ENCODE measurements around the gene KIF26B.

The KIF26B gene

DNA sequence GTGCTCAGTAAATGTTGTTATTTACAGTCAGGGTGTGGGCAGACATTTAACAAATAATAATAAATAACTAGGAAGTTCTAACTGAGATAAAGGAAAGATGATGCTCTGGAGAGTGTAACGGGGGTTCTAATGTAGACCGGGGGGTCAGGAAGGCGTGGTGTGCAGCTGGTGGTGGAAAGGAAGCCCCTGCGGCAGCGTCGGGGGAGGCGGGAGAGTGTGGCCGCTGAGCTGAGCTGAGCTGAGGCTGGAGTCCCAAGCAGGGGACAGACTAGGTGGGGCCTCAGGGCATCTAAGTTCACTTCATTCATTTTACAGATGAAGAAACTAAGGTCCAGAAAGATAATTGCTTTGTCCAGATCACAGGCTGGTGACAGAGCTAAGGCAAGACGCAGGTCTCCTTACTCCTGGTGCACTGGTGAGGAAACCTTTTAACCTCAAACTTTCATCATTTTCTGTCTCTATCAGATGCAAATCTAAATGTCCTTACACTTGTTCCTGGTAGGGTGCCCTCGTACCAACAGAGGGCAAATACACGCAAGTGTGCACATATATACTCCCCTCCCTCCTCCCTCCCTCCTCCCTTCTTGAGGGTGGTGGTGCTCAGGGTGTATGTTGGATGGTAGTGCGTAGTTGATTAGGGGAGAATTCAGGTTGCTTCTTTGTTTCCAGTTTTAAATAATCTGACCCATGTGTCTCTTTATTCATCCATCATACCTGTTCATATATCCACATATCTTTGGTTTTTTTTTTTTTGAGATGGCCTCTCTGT, 44.1 kb downstream of the KIF26B start:
- H3K79me2 ChIP-seq (ENCODE audit: low read length), result no peaks in the 10 kb centered on the region
- H3F3A ChIP-seq (ENCODE audit: insufficient read depth, low read length), result no peaks in the 10 kb centered on the region
- H3K4me3 ChIP-seq (ENCODE audit: low read length), result no peak overlapping the region
- no peak overlapping the region for H2AFZ ChIP-seq (ENCODE audit: low read length)
- no peaks in the 10 kb centered on the region for H4K20me1 ChIP-seq (ENCODE audit: insufficient read depth, low read length)
- H3K27me3 ChIP-seq (replicated peaks; ENCODE audit: insufficient read depth, low read length), result no peaks in the 10 kb centered on the region
- TF ChIP-seq, protein P1, sequence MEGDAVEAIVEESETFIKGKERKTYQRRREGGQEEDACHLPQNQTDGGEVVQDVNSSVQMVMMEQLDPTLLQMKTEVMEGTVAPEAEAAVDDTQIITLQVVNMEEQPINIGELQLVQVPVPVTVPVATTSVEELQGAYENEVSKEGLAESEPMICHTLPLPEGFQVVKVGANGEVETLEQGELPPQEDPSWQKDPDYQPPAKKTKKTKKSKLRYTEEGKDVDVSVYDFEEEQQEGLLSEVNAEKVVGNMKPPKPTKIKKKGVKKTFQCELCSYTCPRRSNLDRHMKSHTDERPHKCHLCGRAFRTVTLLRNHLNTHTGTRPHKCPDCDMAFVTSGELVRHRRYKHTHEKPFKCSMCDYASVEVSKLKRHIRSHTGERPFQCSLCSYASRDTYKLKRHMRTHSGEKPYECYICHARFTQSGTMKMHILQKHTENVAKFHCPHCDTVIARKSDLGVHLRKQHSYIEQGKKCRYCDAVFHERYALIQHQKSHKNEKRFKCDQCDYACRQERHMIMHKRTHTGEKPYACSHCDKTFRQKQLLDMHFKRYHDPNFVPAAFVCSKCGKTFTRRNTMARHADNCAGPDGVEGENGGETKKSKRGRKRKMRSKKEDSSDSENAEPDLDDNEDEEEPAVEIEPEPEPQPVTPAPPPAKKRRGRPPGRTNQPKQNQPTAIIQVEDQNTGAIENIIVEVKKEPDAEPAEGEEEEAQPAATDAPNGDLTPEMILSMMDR (IDR thresholded peaks at IDR 0.05; ENCODE audit: low read length), result no peak
- TF ChIP-seq EZH2 (optimal IDR thresholded peaks at IDR 0.05; ENCODE audit: low read depth, low read length) (no peak), EZH2phosphoT487 (IDR thresholded peaks at IDR 0.05; ENCODE audit: low read length) (no peak)
- no peaks in the 10 kb centered on the region for H3K9me2 ChIP-seq (replicated peaks; ENCODE audit: insufficient read depth, low read length)
- no peak overlapping the region for H3K4me2 ChIP-seq (ENCODE audit: low read depth, low read length)
- H3K27ac ChIP-seq (ENCODE audit: low read length), result no peak overlapping the region
- H3K9ac ChIP-seq (ENCODE audit: low read length), result no peak overlapping the region
- no peak for DNase-seq
- 0 out of 2 replicates have a peak, but pooled peaks cover 4% of the 10 kb centered on the region for H3K4me1 ChIP-seq (ENCODE audit: low read length)
- H3K36me3 ChIP-seq (replicated peaks; ENCODE audit: insufficient read depth, low read length), result no peaks in the 10 kb centered on the region
- no peaks in the 10 kb centered on the region for H3K9me3 ChIP-seq (replicated peaks; ENCODE audit: insufficient read depth, low read length)

DNA sequence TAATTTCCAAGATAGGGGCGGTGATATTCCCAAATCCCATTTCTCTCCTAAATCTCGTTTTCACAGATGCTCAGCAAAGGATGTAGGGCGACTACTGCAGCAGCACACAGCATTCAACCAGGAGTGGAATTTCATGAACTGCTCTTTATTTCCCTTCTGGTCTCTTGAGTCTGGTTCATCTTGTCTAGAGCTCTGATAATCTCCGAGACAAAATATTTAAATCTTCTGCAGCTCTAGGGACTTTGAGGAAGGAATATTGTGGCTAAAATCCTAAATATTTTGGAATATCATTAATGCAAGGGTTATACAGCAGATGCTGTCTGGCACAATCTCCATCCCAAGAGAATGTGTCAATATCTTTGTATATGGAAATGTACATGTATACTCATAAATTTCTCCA, 45.4 kb downstream of the KIF26B start:
- H3K9ac ChIP-seq (ENCODE audit: low read length), result no peak overlapping the region
- no peaks in the 10 kb centered on the region for H3K79me2 ChIP-seq (ENCODE audit: low read length)
- no peak overlapping the region for H3K27ac ChIP-seq (ENCODE audit: low read length)
- H3K4me1 ChIP-seq (ENCODE audit: low read length), result 0 out of 2 replicates have a peak, but pooled peaks cover 4% of the 10 kb centered on the region
- no peak overlapping the region for H2AFZ ChIP-seq (ENCODE audit: low read length)
- H3K27me3 ChIP-seq (replicated peaks; ENCODE audit: insufficient read depth, low read length), result no peaks in the 10 kb centered on the region
- no peaks in the 10 kb centered on the region for H3F3A ChIP-seq (ENCODE audit: insufficient read depth, low read length)
- TF ChIP-seq, protein P1 (IDR thresholded peaks at IDR 0.05; ENCODE audit: low read length), result no peak
- TF ChIP-seq EZH2 (optimal IDR thresholded peaks at IDR 0.05; ENCODE audit: low read depth, low read length) (no peak), EZH2phosphoT487 (IDR thresholded peaks at IDR 0.05; ENCODE audit: low read length) (no peak)
- no peak for DNase-seq
- no peaks in the 10 kb centered on the region for H4K20me1 ChIP-seq (ENCODE audit: insufficient read depth, low read length)
- H3K9me2 ChIP-seq (replicated peaks; ENCODE audit: insufficient read depth, low read length), result no peaks in the 10 kb centered on the region
- no peaks in the 10 kb centered on the region for H3K9me3 ChIP-seq (replicated peaks; ENCODE audit: insufficient read depth, low read length)
- no peak overlapping the region for H3K4me3 ChIP-seq (ENCODE audit: low read length)
- H3K36me3 ChIP-seq (replicated peaks; ENCODE audit: insufficient read depth, low read length), result no peaks in the 10 kb centered on the region
- no peak overlapping the region for H3K4me2 ChIP-seq (ENCODE audit: low read depth, low read length)

DNA sequence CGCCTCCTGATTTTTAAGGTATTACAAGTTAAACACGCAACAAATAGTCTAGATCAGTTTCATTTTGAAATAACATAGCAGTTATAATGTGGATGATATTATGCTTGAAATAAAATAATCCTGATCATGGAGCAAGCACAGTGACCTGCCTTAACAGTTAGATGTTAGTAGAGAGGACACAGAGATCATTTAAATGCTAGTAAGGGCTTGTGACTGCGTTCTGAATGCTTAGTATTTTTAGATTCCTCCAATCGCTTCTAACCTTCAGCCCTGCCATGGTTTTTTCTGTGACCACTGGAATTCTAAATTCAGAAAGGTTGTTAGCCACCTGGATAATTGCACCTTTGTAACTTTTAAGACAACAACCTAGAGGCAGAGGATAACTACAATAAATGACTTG, 46.4 kb downstream of the KIF26B start:
- Histone ChIP-seq H3K4me1 (ENCODE audit: low read length) (0 out of 2 replicates have a peak, but pooled peaks cover 4% of the 10 kb centered on the region), H3K79me2 (ENCODE audit: low read length) (no peaks in the 10 kb centered on the region), H2AFZ (ENCODE audit: low read length) (no peak overlapping the region), H3K4me2 (ENCODE audit: low read depth, low read length) (no peak overlapping the region), H3K9me3 (replicated peaks; ENCODE audit: insufficient read depth, low read length) (no peaks in the 10 kb centered on the region), H3K9ac (ENCODE audit: low read length) (no peak overlapping the region), H3K36me3 (replicated peaks; ENCODE audit: insufficient read depth, low read length) (no peaks in the 10 kb centered on the region), H3K4me3 (ENCODE audit: low read length) (no peak overlapping the region), H3F3A (ENCODE audit: insufficient read depth, low read length) (no peaks in the 10 kb centered on the region), H3K27ac (ENCODE audit: low read length) (no peak overlapping the region), H3K27me3 (replicated peaks; ENCODE audit: insufficient read depth, low read length) (no peaks in the 10 kb centered on the region), H3K9me2 (replicated peaks; ENCODE audit: insufficient read depth, low read length) (no peaks in the 10 kb centered on the region), H4K20me1 (ENCODE audit: insufficient read depth, low read length) (no peaks in the 10 kb centered on the region)
- no peak for DNase-seq
- TF ChIP-seq, protein P1 (IDR thresholded peaks at IDR 0.05; ENCODE audit: low read length), result no peak
- TF ChIP-seq EZH2 (optimal IDR thresholded peaks at IDR 0.05; ENCODE audit: low read depth, low read length) (no peak), EZH2phosphoT487 (IDR thresholded peaks at IDR 0.05; ENCODE audit: low read length) (no peak)

Measured in MM.1S (cell line).